ENCODE data around the gene MATK.

MATK gene

GRCh38 chr19:3805859-3806258 lies 19.7 kb upstream of the MATK start:
- TF ChIP-seq, protein P1, sequence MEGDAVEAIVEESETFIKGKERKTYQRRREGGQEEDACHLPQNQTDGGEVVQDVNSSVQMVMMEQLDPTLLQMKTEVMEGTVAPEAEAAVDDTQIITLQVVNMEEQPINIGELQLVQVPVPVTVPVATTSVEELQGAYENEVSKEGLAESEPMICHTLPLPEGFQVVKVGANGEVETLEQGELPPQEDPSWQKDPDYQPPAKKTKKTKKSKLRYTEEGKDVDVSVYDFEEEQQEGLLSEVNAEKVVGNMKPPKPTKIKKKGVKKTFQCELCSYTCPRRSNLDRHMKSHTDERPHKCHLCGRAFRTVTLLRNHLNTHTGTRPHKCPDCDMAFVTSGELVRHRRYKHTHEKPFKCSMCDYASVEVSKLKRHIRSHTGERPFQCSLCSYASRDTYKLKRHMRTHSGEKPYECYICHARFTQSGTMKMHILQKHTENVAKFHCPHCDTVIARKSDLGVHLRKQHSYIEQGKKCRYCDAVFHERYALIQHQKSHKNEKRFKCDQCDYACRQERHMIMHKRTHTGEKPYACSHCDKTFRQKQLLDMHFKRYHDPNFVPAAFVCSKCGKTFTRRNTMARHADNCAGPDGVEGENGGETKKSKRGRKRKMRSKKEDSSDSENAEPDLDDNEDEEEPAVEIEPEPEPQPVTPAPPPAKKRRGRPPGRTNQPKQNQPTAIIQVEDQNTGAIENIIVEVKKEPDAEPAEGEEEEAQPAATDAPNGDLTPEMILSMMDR (IDR thresholded peaks at IDR 0.05) = no peak

DNA sequence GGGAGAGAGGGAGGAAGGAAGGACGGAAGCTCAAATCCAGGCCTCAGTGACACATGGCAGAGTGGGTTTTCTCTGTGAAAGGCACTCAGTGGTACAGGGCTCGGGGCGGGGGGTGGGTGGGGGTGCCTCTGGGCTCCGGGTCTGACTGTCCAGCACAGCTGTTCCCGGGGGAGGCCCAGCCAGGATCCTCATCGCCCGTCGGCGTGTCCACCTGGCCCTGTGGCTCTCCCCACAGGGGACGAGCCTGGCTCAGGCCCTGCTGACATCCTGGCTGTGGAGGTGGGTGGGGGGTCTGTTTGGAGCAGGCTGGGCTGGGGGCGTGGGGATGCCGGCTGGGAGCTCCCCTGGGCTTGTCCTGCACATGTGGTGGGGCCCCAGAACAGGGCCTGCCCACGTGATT lies 18.2 kb upstream of the MATK start:
- TF ChIP-seq, protein P1 (IDR thresholded peaks at IDR 0.05) = no peak

GRCh38 chr19:3803986-3804385 lies 17.8 kb upstream of the MATK start:
- TF ChIP-seq, protein P1 (IDR thresholded peaks at IDR 0.05) = no peak

GRCh38 chr19:3803114-3803888 lies 17.1 kb upstream of the MATK start:
- TF ChIP-seq, protein P1 (IDR thresholded peaks at IDR 0.05) = no peak

GRCh38 chr19:3801412-3802096 lies 15.4 kb upstream of the MATK start:
- TF ChIP-seq, protein P1 (IDR thresholded peaks at IDR 0.05) = no peak

- TF ChIP-seq, protein P1 (IDR thresholded peaks at IDR 0.05) = no peak
These were observed 14.8 kb upstream of the MATK start for GRCh38 chr19:3800996-3801395.

GRCh38 chr19:3798137-3798536 lies 12.0 kb upstream of the MATK start:
- TF ChIP-seq, protein P1 (IDR thresholded peaks at IDR 0.05) = no peak
